ENCODE results near the gene CMTM7.
"Not testable (repeated sequence)": the region's sequence is repeated elsewhere in the genome, so short reads cannot be mapped to it uniquely, and the experiment has no call there.

CMTM7 gene

GRCh38 chr3:32437896-32438295 is 46.2 kb downstream of the CMTM7 start:
- no peaks in the 10 kb centered on the region for H3K9me3 ChIP-seq (ENCODE audit: control insufficient read depth, insufficient read depth, low read length)
- H3K36me3 ChIP-seq (ENCODE audit: control insufficient read depth, insufficient read depth, low read length) = no peaks in the 10 kb centered on the region
- peaks cover 2% of the 10 kb centered on the region; the same call in 1 of the 2 replicates for H3K4me1 ChIP-seq (ENCODE audit: control insufficient read depth, insufficient read depth, low read length)
- H3K4me3 ChIP-seq (ENCODE audit: low read length) = no peak overlapping the region
- DNase-seq (ENCODE audit: low read depth, low spot score) = no peak
- no peak overlapping the region for H3K27ac ChIP-seq (ENCODE audit: low read length)
- no peaks in the 10 kb centered on the region; the same call in 1 of the 2 replicates for H3K27me3 ChIP-seq (ENCODE audit: control insufficient read depth, insufficient read depth, low read length)
- WGBS (ENCODE audit: insufficient coverage, insufficient read length) = no CpG with 5 or more reads among the region's 7 CpGs

- no CpG with 5 or more reads among the region's 10 CpGs for WGBS (ENCODE audit: insufficient coverage, insufficient read length)
Observed at GRCh38 chr3:32438596-32439344, 47.1 kb downstream of the CMTM7 start.

GRCh38 chr3:32439421-32439820 is 47.8 kb downstream of the CMTM7 start:
- not testable (repeated sequence) for H3K27ac ChIP-seq (ENCODE audit: low read length); H3K9me3 ChIP-seq (ENCODE audit: control insufficient read depth, insufficient read depth, low read length); H3K4me1 ChIP-seq (ENCODE audit: control insufficient read depth, insufficient read depth, low read length); DNase-seq (ENCODE audit: low read depth, low spot score); H3K4me3 ChIP-seq (ENCODE audit: low read length); H3K27me3 ChIP-seq (ENCODE audit: control insufficient read depth, insufficient read depth, low read length); H3K36me3 ChIP-seq (ENCODE audit: control insufficient read depth, insufficient read depth, low read length)
- no CpG with 5 or more reads among the region's 4 CpGs for WGBS (ENCODE audit: insufficient coverage, insufficient read length)

More at GRCh38 chr3:32438596-32439344, 47.1 kb downstream of the CMTM7 start:
- DNase-seq (ENCODE audit: low read depth, low spot score) = no peak
- Histone ChIP-seq H3K27ac (ENCODE audit: low read length) (no peak overlapping the region), H3K4me3 (ENCODE audit: low read length) (no peak overlapping the region), H3K36me3 (ENCODE audit: control insufficient read depth, insufficient read depth, low read length) (no peaks in the 10 kb centered on the region), H3K4me1 (ENCODE audit: control insufficient read depth, insufficient read depth, low read length) (peaks cover 2% of the 10 kb centered on the region; the same call in 1 of the 2 replicates), H3K27me3 (ENCODE audit: control insufficient read depth, insufficient read depth, low read length) (no peaks in the 10 kb centered on the region; the same call in 1 of the 2 replicates), H3K9me3 (ENCODE audit: control insufficient read depth, insufficient read depth, low read length) (no peaks in the 10 kb centered on the region)

GRCh38 chr3:32440611-32441350 is 49.1 kb downstream of the CMTM7 start:
- peaks cover 2% of the 10 kb centered on the region; the same call in 1 of the 2 replicates for H3K4me1 ChIP-seq (ENCODE audit: control insufficient read depth, insufficient read depth, low read length)
- H3K27ac ChIP-seq (ENCODE audit: low read length) = no peak overlapping the region
- H3K4me3 ChIP-seq (ENCODE audit: low read length) = no peak overlapping the region
- DNase-seq (ENCODE audit: low read depth, low spot score) = no peak
- no peaks in the 10 kb centered on the region for H3K9me3 ChIP-seq (ENCODE audit: control insufficient read depth, insufficient read depth, low read length)
- H3K27me3 ChIP-seq (ENCODE audit: control insufficient read depth, insufficient read depth, low read length) = no peaks in the 10 kb centered on the region; the same call in 1 of the 2 replicates
- WGBS (ENCODE audit: insufficient coverage, insufficient read length) = no CpG with 5 or more reads among the region's 10 CpGs
- H3K36me3 ChIP-seq (ENCODE audit: control insufficient read depth, insufficient read depth, low read length) = no peaks in the 10 kb centered on the region

- WGBS (ENCODE audit: insufficient coverage, insufficient read length) = no CpG with 5 or more reads among the region's 3 CpGs
- no peak overlapping the region for H3K27ac ChIP-seq (ENCODE audit: low read length)
- no peak overlapping the region for H3K4me3 ChIP-seq (ENCODE audit: low read length)
- no peaks in the 10 kb centered on the region for H3K36me3 ChIP-seq (ENCODE audit: control insufficient read depth, insufficient read depth, low read length)
- H3K9me3 ChIP-seq (ENCODE audit: control insufficient read depth, insufficient read depth, low read length) = no peaks in the 10 kb centered on the region
- DNase-seq (ENCODE audit: low read depth, low spot score) = no peak
- H3K4me1 ChIP-seq (ENCODE audit: control insufficient read depth, insufficient read depth, low read length) = peaks cover 2% of the 10 kb centered on the region; the same call in 1 of the 2 replicates
- H3K27me3 ChIP-seq (ENCODE audit: control insufficient read depth, insufficient read depth, low read length) = no peaks in the 10 kb centered on the region; the same call in 1 of the 2 replicates
Observed at GRCh38 chr3:32442766-32443165, 51.1 kb downstream of the CMTM7 start.

GRCh38 chr3:32443478-32443877 is 51.8 kb downstream of the CMTM7 start:
- no CpG with 5 or more reads among the region's 1 CpG for WGBS (ENCODE audit: insufficient coverage, insufficient read length)
- Histone ChIP-seq H3K27ac (ENCODE audit: low read length) (no peak overlapping the region), H3K4me3 (ENCODE audit: low read length) (no peak overlapping the region), H3K9me3 (ENCODE audit: control insufficient read depth, insufficient read depth, low read length) (no peaks in the 10 kb centered on the region), H3K36me3 (ENCODE audit: control insufficient read depth, insufficient read depth, low read length) (no peaks in the 10 kb centered on the region), H3K27me3 (ENCODE audit: control insufficient read depth, insufficient read depth, low read length) (no peaks in the 10 kb centered on the region; the same call in 1 of the 2 replicates), H3K4me1 (ENCODE audit: control insufficient read depth, insufficient read depth, low read length) (peaks cover 2% of the 10 kb centered on the region; the same call in 1 of the 2 replicates)
- no peak for DNase-seq (ENCODE audit: low read depth, low spot score)

- WGBS (ENCODE audit: insufficient coverage, insufficient read length) = no CpG with 5 or more reads among the region's 1 CpG
- no peaks in the 10 kb centered on the region for H3K27me3 ChIP-seq (ENCODE audit: control insufficient read depth, insufficient read depth, low read length)
- H3K9me3 ChIP-seq (ENCODE audit: control insufficient read depth, insufficient read depth, low read length) = no peaks in the 10 kb centered on the region
- DNase-seq (ENCODE audit: low read depth, low spot score) = no peak
- H3K4me3 ChIP-seq (ENCODE audit: low read length) = no peak overlapping the region
- no peaks in the 10 kb centered on the region for H3K4me1 ChIP-seq (ENCODE audit: control insufficient read depth, insufficient read depth, low read length)
- H3K27ac ChIP-seq (ENCODE audit: low read length) = no peak overlapping the region
- peaks cover 3% of the 10 kb centered on the region; the same call in 1 of the 2 replicates for H3K36me3 ChIP-seq (ENCODE audit: control insufficient read depth, insufficient read depth, low read length)
Observed at GRCh38 chr3:32447865-32448400, 56.3 kb downstream of the CMTM7 start.

- Histone ChIP-seq H3K27ac (ENCODE audit: low read length) (no peak overlapping the region), H3K27me3 (ENCODE audit: control insufficient read depth, insufficient read depth, low read length) (no peaks in the 10 kb centered on the region), H3K4me1 (ENCODE audit: control insufficient read depth, insufficient read depth, low read length) (no peaks in the 10 kb centered on the region), H3K4me3 (ENCODE audit: low read length) (no peak overlapping the region), H3K36me3 (ENCODE audit: control insufficient read depth, insufficient read depth, low read length) (peaks cover 3% of the 10 kb centered on the region; the same call in 1 of the 2 replicates), H3K9me3 (ENCODE audit: control insufficient read depth, insufficient read depth, low read length) (no peaks in the 10 kb centered on the region)
- WGBS (ENCODE audit: insufficient coverage, insufficient read length) = no CpG with 5 or more reads among the region's 14 CpGs
- no peak for DNase-seq (ENCODE audit: low read depth, low spot score)
Observed at GRCh38 chr3:32448686-32449474, 57.2 kb downstream of the CMTM7 start.

GRCh38 chr3:32449691-32450090 is 58.0 kb downstream of the CMTM7 start:
- Histone ChIP-seq H3K9me3 (ENCODE audit: control insufficient read depth, insufficient read depth, low read length) (no peaks in the 10 kb centered on the region), H3K27me3 (ENCODE audit: control insufficient read depth, insufficient read depth, low read length) (no peaks in the 10 kb centered on the region), H3K36me3 (ENCODE audit: control insufficient read depth, insufficient read depth, low read length) (peaks cover 3% of the 10 kb centered on the region; the same call in 1 of the 2 replicates), H3K27ac (ENCODE audit: low read length) (no peak overlapping the region), H3K4me1 (ENCODE audit: control insufficient read depth, insufficient read depth, low read length) (no peaks in the 10 kb centered on the region), H3K4me3 (ENCODE audit: low read length) (no peak overlapping the region)
- no CpG with 5 or more reads among the region's 3 CpGs for WGBS (ENCODE audit: insufficient coverage, insufficient read length)
- no peak for DNase-seq (ENCODE audit: low read depth, low spot score)

GRCh38 chr3:32450426-32450825 is 58.8 kb downstream of the CMTM7 start:
- no peaks in the 10 kb centered on the region for H3K9me3 ChIP-seq (ENCODE audit: control insufficient read depth, insufficient read depth, low read length)
- WGBS (ENCODE audit: insufficient coverage, insufficient read length) = no CpG with 5 or more reads among the region's 2 CpGs

More at GRCh38 chr3:32450426-32450825, 58.8 kb downstream of the CMTM7 start:
- Histone ChIP-seq H3K4me1 (ENCODE audit: control insufficient read depth, insufficient read depth, low read length) (no peaks in the 10 kb centered on the region), H3K27me3 (ENCODE audit: control insufficient read depth, insufficient read depth, low read length) (no peaks in the 10 kb centered on the region), H3K4me3 (ENCODE audit: low read length) (no peak overlapping the region), H3K36me3 (ENCODE audit: control insufficient read depth, insufficient read depth, low read length) (peaks cover 3% of the 10 kb centered on the region; the same call in 1 of the 2 replicates), H3K27ac (ENCODE audit: low read length) (no peak overlapping the region)
- no peak for DNase-seq (ENCODE audit: low read depth, low spot score)

Measured in iPS DF 6.9 (cell line).